GM10847 (cell line): ENCODE results near the gene HHAT.

Source experiments
- POLR2A ChIP-seq: IDR thresholded peaks from 2 replicates; pipeline ENCODE4 v1.6.1; 2011; ENCODE audit not compliant: insufficient read length; ENCODE audit errors: extremely low read depth

HHAT gene

DNA sequence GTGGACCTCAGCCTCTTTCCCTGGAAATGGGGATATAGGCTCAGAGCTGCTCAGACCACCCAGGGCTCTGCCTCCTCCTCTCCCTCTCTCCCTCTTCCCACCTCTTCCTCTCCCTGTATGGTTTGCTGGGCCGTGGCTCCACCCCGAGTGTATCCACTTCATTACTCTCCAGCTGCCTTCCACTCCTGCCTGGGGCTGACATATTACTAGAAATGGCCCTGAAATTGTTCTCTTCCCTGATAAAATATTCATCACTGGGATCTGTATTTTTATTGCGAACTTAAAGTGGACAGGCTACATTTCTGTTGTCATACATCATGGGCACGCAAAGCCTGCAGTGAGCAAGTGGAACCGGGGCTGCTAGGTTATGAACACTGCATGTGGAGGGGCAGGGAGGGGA is 225.0 kb downstream of the HHAT start:
- no peak for TF ChIP-seq POLR2A

DNA sequence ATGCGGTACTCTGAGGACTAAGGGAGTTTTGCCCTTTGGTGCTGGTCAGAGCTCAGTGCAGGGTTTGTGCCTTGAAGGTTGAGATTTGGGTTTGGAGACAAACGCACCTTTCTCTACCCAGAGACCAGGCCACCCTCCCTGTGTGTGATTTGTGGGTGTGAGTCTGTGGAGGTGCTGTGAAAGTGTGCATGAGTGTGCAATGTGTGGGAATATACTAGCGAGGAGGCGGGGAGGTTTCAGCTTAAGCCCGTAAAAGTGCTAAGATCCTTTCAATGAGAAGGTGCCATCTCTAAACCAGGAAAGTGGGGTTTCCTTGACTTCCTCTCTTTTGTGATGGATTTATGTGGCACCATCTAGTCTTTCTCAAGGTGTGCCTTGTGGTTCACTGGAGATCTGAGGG is 225.7 kb downstream of the HHAT start:
- no peak for TF ChIP-seq POLR2A

DNA sequence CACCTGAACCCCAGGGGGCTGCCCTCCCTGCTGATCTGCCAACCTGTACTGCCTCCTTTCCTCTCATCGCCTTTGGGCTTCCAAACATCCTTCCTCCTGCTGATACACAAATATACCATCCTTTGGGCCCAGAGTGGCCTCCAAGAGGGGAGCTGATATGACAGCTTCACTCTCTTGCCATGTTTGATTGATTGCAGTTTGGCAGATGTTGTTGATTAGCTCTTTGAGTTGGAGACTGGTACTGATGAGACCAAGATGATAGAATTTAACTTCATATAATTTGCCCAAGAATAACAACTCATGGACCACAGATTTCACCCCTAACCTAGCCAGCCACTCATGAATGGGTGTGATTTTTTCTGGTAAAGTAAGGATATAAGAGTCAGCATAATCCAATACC is 227.8 kb downstream of the HHAT start:
- no peak for TF ChIP-seq POLR2A

DNA sequence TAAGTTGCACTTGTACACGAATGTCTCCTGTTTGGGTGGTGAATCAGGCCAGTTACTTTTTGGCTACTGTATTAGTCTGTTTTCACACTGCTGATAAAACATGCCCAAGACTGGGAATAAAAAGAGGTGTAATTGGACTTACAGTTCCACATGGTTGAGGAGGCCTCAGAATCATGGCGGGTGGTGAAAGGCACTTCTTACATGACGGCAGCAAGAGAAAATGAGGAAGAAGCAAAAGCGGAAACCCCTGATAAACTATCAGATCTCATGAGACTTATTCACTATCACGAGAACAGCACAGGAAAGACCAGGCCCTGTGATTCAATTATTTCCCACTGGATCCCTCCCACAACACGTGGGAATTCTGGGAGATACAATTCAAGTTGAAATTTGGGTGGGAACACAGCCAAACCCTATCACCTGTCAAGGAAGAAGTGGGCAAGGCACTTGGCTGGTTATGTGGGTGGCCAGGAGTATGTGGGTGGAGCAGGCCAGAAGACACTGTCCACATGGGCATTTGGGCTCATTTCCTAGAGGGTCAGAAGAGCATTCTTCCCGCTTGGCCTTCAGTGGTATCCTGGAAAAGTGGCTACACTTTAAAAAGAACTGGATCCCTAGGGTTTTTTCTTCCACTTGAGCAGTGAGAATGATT is 228.8 kb downstream of the HHAT start:
- no peak for TF ChIP-seq POLR2A

DNA sequence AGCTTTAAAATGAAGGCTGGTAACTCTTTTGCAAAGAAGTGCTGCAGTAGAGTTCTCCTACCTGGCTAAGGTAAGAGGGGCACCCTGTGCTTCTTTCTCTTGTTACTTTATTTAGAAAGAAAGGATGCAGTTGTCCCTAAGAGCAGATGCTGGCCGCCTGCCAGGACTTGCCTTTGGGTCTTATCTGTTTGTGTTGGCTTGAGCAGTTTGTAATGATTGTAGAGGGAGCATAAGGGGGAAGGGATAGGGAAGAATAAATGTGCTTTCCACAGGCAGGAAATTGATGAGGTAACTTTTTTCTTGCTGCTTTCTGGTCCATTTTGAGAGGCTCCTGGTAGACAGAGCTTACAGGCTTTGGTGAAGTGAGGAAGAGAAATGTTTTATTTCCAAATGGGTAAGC is 229.6 kb downstream of the HHAT start:
- no peak for TF ChIP-seq POLR2A

DNA sequence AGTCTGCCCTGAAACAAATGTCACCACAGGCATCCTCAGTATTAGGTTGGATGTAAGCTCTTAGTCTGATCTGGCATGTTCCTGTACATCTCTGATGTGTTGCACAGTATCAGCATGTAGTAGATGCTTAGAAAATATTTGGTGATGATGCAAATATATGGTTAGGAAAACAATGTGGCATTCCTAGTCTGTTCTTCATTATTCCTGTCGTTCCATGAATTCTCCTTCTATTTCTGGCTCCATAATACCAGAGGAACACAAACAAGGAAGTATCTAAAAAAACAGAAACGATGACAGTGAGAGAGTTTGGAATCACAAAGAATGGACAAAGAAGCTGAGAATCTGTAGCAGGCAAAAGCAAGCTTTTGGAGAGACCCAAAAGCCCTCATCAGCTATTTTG is 236.6 kb downstream of the HHAT start:
- no peak for TF ChIP-seq POLR2A

DNA sequence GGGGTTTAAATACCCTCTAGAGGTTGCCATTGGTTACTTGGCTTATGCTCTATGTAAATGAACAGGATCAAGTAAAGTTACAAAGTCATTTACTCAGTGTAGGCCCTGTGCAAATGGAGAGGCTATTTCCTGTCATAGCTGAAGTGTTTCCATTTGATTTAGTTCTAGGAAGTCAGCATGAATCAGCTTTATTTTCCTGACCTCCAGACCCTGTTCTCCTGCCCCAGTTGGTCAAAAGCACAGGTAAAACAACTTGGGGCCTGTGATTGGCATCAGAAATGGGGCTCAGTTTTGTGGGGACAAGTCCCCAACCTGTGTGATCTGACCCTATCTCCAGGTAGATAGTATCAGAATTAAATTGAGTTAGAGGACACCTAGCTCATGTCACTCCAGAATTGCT is 239.9 kb downstream of the HHAT start:
- TF ChIP-seq POLR2A, result no peak

DNA sequence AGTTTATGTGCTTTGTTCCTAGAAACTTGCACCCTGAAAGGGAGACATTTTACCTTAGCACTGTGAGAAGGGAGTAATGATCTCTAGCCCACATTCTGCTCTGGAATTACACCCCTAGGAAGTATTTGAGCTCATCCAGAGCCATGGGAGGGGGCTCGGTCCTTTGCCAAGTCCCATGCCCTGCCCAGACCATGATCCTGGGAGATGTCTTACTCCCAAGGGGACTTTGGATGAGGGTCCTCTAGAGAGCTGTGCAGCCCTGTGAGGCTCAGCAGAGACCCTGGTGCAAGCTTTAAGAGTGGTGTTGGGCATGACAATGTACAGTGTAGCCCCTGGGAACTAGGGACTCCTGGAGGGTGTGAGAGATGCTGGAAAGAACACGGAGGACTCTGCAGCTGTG is 241.4 kb downstream of the HHAT start:
- TF ChIP-seq POLR2A, result no peak

DNA sequence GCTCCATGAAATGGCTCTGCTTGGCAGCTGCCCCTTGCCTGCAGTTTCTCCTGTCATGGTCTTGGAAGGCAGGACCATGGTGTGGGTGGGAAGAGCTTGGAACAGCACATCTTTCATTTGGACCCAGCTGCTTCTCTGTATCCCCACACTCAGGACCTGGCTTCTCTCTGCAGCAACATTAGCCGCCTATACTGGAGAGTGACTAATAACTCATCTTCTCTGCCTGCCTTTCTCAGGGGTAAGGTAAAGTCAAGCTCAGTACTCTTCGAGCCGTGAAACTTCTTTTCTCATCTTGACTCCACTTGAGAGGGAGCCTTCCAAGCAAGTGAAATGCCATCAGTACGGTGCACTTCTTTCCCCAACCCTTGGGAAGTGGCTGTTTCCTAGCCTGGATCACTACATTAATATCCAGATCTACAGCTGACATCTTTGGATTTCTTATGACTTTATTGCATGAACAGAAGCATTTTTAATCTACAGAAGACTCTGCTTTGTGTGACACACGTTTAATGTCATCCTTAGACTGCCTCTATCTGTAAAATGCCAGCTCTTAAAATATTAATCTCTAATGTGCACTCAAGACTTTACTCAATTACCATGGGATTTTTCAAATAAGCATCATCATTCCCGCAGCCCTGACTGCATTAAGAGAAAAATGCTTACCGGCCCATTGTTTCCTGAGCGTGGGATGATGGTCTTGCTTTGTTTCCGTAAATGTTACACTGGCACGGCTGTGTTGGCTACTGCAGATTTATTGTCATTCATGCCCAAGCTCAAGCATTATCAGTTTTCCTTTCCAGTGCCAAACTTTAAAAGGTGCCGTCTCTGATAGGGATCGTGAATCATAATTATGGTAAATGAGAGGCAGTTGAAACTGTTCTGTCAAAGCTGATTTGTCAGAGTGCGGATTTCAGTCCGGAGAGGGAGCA is 242.9 kb downstream of the HHAT start:
- no peak for TF ChIP-seq POLR2A

DNA sequence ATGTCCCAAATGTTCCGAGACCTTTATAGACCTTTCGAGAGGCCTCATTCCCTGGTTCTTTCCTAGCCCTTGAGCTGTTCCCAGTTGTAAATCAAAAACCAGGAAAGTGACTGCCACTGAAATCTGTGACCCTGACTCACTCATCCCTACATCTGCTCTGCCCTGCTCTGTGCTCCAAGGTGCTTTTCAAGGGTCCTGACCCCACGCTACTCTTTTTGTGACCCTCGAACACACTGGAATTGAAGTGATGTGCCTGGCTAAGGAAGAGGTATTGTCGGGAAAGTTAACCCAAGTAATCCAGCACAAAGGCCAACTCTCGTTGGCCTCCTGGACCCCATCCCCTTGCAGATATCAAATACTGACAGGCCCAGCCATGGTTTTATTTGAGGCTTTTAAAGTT is 244.4 kb downstream of the HHAT start:
- TF ChIP-seq POLR2A, result no peak

DNA sequence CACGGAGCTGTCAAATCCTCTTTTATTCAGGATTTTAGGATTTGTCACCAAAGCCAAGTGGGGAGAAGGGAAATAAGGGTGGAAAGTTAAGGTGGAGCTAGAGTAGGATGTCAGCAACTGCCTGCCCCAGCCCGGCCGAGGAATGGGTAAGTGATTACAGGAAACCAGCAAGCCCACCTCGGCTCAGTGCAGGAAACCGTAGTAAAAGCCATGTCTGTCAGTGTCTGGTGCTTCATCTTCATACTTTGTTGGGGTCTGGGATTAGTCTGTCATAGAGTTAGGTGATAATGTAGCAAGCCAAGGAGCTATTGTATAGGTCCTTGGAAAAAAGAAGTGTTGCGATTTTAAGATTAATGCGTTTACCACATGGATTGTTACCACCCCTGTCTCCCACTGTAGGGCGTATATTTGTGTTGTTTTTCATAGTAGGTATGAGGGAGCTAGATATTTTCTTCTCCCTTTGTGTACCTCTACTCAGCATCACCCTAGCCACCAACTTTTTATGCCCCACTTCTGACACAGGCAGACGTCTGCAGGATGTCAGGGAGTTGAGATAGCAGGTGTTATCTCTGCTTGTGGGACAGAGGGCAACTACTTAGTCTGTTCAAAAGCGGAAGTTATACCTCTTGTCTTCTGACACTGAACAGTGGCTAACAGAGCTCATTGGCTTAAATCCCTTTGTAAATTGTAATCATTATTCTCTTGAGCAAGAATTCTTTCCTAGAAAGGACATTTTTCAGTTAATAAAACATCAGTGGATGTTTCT is 253.7 kb downstream of the HHAT start:
- no peak for TF ChIP-seq POLR2A

DNA sequence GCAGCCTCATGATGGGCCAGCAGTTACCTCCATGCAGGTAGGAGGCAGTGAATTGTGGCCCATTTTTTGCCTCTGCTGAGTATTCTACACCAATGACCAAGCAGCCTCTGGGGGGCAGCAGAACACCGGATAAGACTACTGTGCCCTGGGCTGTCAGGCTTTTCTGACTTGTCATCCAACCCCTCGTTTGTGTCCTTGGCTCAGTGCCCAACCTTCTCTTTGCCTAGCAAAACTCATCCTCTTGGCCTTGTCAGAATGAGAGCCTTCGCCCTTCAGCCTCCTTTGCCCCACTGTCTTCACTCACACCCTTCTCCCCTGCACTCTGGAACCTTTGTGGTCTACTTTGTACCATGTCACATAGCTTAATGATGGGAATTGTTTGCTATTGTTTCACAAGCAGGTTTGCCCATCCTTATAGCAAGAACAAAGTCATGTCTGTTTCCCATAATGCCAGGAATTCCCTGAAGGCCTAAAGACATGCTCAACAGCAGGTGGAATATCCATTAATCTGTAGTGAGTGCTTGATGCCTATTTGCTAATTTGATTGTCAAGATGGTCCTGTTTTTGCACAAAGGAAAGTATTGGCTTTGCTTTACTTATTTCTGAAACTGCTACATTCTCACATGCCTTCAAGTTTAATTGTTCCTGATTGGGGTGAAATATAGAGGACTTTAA is 255.9 kb downstream of the HHAT start:
- no peak for TF ChIP-seq POLR2A

DNA sequence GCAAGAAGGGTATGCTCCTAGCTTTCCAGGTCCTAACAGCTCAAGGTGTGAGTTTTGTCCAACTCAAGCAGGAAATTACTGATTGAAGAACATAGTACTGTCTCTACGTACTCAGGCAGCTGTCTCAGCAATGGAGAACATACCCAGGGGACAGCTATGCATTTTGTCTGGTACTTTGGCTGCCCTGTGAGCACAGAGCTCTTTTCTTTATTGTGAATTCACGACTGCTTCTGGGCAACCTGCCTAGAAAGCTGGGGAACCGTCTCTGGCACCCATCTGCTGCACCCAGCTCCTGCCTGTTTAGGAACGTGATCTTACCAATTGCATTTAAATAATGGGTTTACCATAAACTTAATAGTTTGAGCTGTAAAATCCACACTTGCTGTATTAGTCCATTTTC is 258.1 kb downstream of the HHAT start:
- no peak for TF ChIP-seq POLR2A

DNA sequence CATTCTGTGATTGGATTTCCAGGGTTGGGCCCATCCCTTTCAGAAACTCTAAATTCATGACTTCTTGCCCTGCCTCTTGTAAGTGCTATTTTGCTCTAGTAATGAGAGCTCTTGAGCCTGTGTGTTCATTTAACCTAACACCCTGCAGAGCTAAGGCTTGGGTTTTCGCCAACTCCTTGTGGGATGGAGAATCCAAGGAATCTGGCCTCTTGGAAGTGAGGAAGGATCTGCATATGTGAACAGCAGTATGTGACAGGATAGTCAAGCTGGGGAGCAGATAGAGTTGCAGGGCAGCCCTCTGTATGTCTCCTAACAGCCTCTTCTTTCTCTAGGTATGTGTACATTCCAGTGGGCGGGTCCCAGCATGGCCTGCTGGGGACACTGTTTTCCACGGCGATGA is 258.9 kb downstream of the HHAT start:
- no peak for TF ChIP-seq POLR2A

DNA sequence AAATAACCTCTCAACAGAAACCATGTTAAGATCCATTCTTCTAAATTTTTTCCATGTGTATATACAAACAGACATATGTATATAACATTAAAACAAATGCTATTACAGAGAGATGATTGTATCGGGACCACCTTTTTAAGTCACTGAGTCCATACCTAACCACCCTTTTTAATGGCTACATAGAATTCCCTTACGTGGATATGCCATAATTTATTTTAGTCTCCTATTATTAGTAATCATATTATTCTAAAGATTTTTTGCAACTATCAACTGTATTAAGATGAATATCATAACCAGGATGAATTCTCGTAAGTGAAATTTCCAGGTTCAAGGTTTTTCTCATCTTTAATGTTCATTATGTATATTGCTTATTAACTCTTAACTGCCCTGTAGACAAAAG is 259.7 kb downstream of the HHAT start:
- no peak for TF ChIP-seq POLR2A
